Renal cortex interstitium (tissue), 15 donors: ENCODE results near the gene SMIM23. TPM values are rescaled to one million over a fixed set of nuclear protein-coding genes. Genes with fewer than 3 reads are reported as not detected.

ENCODE experiments used
- DNase-seq, 11 donors: peaks; one replicate each; pipeline ENCODE4 v3.0.0-alpha.2; 2013; ENCODE audit warnings: low read depth in 9 of 11, low spot score in 4 of 11; ENCODE audit errors: extremely low read depth in 1 of 11
- long read RNA-seq, 16 experiments: transcript quantifications; one replicate each; lab custom pipeline, GENCODE V29; 2026
- polyA plus RNA-seq, 3 donors: library from polyadenylated mRNA; unstranded; fragments of 120-200 nt; gene quantifications; one replicate each; pipeline ENCODE4 v1.2.1, GENCODE V29; 2013; ENCODE audit not compliant: insufficient read length in 3 of 3

The SMIM23 gene
- polyA plus RNA-seq = not detected
- long read RNA-seq, donor 1 = 0 reads
- long read RNA-seq, donor 2 = 0 reads
- long read RNA-seq, donor 3 = 0 reads
- long read RNA-seq, donor 4 = 0 reads
- long read RNA-seq, donor 5 = 0 reads
- long read RNA-seq, donor 6 = 0 reads
- long read RNA-seq, donor 7 = 0 reads
- long read RNA-seq, donor 8 = 0 reads
- long read RNA-seq, donor 9 = 0 reads
- long read RNA-seq, donor 10 = 0 reads
- long read RNA-seq, donor 11 = 0 reads
- long read RNA-seq, donor 12 = 0 reads
- long read RNA-seq, donor 13 = 0 reads
- long read RNA-seq, donor 14 = 0 reads
- long read RNA-seq, donor 15 = 0 reads
- long read RNA-seq, donor 16 = 0 reads

DNA sequence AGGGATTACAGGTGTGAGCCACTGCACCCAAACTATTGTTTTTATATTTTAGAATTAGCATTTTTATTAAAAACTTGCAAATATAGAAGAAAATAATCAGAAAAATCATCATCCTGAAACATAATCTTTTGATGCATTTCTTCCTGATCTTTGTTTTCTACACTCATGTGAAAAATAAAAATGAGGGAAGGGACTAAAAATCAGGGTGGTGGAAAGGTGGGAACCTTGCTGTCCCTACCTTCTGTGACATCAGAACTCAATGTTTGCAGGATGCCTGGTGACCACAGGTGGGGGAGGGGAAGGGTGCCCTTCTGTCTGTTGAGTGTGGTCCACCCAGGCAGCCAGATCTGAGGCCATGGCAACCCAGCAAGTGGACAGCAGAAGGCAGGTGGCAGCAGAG is at the start of gene SMIM23:
Gene SMIM23, plus strand, starts transcription at position 301 of the 400 bp plus-strand sequence. Its CDS starts 55 bp downstream, at position 356.
- DNase-seq = no peak

DNA sequence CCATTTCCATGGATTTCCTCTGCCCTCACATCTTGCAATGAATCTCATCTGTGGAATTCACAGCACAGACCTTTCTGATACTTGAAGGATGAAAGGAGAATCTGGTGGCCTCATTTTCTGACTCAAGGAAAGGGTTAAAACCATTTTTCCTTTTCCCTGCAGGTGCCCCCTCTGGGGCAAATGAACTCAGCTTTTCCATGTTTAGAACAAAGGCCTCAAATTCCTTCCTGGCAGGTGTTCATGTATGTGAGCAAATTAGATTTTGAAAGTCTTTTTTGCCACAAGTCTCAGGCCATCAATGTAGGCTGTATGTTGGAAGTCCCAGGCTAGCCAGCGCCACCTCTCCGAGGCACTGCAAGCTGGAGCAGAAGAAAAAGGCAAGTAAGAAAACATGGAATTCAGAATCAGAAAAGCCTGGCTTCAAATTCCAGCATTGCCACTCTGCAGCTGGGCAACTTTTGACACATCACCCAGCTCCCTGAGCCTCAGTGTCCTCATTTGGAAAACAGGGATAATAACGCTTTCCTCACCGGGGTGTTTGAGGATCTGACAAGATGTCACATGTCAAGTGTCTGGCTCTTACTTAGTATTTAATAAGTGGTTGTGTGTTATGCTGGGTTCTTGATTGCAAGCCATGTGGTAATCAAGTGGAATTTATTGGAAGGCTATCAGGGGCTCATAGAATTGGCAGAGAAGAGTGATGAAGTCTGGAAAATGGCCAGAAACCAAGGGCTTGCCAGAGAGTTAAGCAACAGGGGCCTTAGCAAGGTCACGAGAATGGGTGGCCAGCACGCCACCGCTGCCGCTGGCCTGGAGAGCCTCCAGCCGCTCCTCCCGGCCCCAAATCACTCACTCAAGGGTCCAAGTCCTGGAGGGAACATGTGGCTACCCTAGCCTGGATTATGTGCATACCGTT is 48.4 kb upstream of the SMIM23 start:
- DNase-seq = no peak

DNA sequence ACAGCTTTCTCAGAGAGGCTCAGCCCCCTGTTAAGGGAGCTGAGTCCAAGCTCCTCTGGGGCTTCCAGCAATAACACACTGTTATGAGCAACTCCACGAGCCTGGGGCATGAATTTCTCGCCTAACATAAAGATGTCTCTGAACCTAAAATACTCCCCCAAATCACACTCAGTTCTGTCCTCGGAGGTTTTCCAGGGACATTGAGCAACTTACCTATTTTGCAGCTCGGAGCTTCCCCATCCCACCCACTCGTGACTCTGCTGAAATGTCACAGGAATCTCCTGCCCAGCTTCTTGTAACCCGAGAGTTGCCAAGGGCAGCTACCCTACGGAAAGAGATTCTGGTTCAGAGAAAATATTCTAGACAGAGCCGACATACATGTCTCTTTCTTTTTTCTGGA is 47.1 kb upstream of the SMIM23 start:
- DNase-seq = no peak

DNA sequence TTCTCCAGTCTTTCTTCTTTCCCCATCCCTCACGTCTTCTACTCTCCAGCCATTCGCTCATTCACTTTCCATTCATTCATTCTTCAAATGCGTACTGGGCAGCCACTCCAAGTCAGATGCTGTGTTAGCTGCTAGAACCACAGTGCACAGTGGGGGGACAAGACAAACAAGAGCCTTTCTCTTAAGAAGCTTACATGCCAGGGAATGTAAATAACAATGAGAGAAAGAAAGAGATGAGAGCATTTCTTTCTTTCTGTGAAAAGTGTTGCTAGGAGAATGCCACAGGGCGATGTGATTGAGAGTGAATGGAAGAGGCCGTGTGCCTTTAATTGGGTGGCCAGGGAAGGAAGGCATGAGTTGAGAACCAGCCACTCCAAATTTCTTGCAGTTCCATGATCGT is 46.3 kb upstream of the SMIM23 start:
- no peak for DNase-seq

DNA sequence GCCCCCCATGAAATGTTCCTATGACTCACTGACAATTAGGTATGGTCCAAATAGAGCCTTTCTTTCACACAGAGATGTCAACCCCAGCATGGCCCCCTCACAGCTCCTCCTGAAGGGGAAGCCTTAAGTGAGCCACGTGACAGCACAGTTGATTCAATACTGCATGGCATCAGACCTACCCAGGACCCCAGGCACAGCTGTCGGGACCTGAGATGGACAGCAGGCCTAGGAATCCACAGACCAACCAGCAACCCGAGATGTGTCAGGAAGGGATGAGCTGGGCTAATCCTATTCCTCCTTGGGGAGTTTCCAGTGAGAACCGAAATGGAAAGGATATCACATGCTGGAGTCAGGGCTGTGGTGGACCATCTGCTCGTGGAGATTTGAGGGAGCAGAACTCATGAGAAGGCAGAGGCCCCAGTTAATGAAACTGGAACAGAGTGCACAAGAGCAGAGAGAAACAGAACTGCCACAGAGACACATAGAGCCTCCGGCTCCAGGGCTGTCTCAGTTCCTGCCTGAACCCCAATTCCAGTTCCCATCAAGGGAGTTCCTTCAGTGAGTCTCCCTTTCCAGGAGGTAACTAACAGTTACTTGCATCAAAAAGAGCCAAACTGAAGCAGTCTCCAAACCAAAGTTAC is 42.1 kb upstream of the SMIM23 start:
- DNase-seq = no peak

DNA sequence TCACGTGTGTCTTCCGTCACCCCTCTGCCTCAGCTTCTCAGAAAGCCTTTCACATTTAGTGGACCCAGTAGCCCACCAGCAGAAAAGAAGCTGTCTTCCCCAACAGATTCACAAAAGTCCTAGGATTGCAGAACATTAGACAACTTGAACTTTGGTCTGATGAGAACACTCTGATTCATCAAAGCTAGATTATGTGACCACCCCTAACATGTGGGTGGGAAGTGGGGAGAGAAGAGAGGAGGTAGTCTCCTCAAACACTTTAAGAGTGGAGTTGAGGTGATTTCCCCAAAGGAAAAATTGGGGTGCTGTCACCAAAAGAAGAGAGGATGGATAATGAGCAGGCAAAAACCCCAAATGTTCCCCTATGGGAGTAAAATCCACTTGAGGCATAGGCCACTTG is 41.4 kb upstream of the SMIM23 start:
- DNase-seq = no peak

DNA sequence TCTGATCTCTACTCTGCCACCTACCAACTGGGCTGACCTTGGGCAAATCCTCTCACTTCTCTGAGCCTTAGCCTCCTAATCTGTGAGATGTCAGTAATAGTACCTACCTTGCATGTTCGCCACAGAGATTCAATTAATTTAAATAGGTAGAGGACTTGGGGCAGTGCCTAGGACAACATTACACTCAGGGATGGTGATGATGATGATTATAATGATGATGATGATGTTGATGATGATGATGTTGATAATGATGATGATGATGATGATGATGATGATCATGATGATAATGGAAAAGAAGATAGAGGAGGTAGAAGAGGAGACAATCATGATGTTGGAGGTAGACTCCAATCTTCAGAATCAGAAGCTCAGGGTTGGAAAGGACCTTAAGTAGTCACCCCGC is 40.7 kb upstream of the SMIM23 start:
- no peak for DNase-seq

DNA sequence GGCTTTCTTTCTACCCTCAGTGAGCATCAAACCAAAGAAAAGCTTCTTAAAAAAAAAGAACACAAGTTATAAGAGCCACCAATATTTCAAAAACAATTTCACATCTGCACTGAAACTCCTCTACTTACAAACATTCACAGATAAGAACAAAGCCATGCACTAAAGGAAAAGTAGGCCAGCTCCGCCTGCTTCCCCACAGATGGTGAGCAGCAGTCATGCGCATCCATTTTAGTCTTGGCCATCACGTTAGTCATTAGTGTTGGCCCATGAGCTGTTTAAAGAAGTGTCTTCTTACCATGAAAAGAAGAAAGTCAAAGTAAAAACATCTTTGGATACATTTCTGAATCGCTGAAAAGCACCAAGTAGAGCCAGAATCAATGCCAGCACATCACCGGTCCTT is 40.0 kb upstream of the SMIM23 start:
- DNase-seq = no peak

DNA sequence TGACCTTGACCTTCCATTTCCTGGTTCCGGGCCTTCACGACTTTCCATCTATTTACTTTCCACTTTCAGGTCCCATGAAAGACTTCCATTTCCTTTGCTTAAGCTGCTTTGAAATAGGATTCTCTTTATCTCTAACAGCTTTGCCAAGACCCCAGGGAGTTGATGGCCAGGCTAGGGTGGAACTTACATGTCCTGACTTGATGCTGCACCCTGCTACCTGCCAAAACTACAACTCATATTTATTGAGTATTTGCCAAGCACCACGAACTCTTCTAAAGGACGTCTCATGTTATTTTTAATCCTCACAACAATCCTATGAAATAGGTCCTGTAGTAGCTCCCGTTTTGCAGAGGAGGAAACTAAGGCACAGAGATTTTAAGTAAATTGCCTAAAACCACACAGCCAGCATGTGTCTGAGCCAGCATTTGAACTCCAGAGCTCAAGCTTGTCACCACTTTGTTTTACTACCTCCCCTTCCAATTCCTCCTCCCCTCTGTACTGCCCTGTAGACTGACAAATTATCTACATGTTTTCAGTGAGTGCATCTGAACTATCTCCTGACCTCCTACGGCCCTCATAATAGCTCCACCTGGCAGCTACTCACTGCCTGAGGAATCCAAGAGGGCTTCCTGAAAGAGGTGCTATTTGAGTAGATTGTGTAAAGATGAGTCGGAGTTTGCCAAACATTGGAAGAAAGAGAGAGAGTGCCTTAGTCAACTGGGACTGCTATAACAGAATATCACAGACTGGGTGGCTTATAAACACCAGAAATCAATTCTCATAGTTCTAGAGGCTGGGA is 38.4 kb upstream of the SMIM23 start:
- DNase-seq = no peak

DNA sequence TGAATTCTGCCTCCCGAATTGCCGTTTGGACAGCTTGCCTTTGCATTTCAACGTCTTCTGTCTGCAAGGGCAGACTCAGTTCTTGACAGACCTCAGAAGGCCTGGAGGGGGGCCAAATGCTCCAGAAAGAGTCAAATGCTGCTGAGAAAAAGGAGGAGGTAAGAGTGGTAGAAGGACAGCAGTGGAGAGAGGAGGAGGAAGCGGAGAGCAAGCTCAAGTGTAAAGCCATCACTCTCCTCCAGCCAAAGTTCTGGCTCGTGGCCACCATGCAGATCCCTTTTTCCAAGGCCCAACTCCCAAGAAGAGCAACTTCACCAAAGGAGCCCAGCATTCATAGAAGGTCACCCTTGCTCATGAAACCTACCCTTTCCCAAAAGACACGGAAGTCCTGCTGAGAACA is 36.9 kb upstream of the SMIM23 start:
- DNase-seq = no peak

DNA sequence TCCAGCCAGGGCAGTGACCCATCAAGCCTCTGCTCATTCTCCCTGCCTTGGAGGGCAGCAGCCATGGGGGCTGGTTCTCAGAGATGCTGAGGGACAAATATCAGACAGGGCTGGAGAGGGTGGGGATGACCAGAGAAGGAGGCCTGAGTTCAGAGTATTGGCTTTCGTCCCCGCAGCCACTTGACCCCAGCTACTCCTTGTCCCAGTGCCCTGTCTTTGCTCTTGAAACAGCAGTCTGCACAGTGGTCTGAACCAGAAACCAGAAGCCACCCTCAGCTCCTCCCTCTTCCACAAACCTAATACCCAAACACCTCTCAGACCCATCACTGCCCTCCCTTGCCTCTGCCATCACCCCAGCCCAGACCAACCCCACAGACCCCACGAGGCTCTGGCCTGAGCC is 36.3 kb upstream of the SMIM23 start:
- DNase-seq = no peak

DNA sequence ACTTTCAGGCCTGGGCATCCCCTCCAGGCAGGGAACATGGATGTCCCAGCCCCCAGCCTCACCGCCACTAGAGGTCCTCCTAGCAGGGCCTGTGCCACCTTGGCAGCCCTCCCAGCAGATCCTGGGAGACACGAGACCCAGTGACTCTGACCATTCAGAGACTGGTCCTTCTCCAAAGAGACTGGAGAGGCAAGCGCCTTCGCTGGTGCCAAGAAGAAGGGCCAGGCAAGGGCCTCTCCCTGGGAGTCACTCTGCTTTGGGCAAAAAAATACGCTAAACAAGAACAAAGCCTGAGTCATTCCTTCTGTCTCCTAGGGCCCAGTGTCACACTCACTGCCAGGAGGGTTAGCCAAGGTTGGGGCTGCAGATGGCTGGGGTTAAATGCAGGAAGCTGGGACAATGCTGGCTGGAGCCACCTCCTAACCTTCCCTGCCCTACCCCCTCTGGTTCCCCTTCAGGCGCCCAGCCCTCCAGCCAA is 35.3 kb upstream of the SMIM23 start:
- DNase-seq = no peak

DNA sequence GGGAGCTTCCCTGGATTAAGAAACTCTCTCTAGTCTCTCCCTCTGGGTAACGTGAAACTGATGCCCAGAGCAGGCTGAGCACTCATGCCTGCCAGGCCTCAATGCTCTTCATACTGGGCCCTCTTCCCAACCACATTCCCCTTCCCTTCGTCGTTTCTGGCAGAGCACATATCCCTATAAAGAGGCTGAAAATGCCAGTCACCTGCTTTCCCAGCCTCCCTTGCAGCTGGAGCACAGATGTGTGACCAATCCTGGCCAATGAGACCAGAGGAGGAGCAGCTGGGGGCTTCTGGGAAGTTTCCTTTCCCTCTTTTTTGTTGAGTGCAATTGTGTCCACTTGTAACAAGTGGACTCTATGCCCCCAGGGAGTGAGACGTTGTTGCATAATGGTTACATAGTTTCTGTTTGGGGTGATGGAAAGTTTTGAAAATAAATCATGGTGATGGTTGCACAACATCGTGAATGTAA is 30.2 kb upstream of the SMIM23 start:
- no peak for DNase-seq

DNA sequence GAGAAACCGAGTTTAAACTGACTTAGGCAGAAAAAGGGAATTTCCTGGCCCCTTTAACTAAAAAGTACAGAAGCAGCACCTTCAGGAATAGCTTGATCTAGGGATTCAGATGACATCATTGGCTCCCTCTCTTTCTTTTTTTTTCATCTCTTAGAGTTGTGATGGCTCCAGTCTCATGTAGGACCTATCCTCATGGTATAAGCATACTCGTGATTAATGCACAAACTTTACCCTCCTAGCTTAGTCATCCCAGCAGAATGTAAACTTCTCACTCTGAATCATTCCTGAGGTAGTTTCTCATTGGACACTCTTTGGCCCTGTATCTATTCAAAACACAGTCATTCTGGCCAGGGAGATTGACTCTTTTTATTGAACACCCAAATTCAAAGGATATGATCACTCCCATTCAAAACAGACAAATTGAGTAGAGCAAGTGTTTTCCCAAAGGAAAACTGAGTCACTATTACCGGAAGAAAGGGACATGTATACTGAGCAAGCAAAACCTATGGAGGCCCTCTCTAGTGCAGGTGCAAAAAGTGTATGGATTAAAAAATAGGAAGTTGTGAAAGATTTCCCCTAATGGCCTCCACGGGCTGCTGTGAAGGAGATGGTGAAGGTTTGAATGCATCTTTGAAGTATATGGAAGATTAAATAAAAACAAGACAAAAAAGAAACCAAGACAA is 27.6 kb upstream of the SMIM23 start:
- DNase-seq = no peak

DNA sequence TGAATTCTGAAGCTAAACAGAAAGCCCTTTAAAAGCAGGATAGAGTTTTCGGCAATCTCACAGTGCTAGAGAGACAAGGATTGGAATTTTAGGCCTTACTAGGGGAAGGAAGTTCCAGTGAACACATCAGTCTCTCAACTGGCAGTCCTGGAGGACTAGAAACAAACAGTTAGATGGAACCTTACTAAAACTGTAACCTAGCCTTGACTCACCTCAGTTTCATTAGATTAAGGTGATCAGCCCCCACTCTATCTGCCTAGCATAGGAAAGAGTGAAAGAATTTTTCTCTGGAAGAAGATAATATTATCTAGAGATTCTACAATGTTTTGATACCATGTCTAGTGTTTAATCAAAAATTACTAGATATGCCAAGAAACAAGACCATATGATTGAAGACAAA is 25.8 kb upstream of the SMIM23 start:
- DNase-seq = no peak

DNA sequence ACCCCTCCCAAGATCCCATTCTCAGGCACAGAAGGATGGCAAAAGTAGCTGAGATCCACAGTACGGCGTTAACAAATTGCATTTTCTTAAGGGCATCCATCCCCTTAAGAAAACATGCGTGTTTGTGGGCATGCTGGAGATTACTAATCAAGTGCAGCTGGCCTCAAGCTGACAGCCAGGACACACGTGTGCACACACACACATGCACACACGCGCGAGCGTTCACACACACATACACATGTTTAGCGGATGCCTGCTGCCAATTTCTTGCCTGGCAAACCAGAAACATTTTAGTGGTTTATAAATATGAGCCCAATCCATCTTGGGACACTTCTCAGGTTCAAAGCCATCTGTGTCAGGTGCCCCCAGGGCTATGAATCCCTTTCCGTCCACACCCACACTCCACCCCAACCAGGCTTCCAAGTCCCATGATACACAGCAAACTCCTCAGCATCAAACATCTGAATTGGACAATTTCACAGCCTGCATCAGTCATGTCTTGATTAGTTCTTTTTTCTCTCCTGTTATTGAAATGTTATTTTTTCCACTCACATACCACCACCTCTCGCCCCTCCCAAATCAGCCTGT is 23.5 kb upstream of the SMIM23 start:
- no peak for DNase-seq

DNA sequence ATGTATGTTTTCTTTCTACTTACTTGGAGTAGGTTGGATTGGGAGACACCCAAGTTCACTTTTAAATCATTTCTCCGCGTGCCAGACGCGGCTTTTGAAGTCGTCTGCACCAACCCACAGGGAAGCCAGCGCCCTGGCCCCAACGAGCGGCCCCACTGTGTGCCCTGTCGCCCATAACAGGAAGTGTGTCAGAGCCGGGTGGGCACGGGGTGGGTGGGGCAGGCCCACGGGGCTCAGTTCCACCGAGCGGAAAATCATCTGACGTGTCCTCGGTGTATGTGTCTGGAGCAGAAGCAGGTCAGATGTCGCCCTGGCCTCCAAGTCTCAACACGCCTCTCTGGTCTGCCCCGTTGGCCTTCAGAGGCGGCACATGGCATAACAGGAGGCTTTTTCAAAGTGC is 22.7 kb upstream of the SMIM23 start:
- no peak for DNase-seq

DNA sequence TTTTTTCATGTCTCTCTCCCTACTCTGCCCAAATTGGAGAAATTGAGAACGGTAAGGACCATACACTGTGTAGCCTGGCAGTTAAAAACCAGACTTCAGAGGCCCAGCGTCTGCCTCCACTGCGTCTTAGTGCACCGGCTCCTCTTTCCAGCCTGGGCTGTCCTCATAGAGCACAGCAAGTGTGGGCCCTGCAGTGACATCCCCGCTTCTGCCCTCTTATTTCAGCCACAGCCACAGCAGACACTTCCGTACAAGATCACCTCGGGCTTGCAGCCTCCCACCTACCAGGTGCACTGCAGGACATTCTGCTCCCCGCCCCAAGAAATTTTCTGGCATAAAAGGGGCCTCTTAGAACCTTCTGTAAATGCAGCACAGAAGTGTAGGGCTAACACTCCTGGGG is 21.4 kb upstream of the SMIM23 start:
- DNase-seq = no peak
